Measurements from ENCODE around the gene SORD. TPM values are rescaled to one million over a fixed set of nuclear protein-coding genes. Genes with fewer than 3 reads are reported as not detected.
"Not testable (repeated sequence)": the region's sequence is repeated elsewhere in the genome, so short reads cannot be mapped to it uniquely, and the experiment has no call there.

The SORD gene
- total RNA-seq, 1 donor from 2014 or later = 36.7 TPM

GRCh38 chr15:45048449-45048793 is 25.4 kb downstream of the SORD start:
- H3K4me1 ChIP-seq; H3K27me3 Mint-ChIP-seq (ENCODE audit: insufficient read depth, low read depth); H3K4me1 Mint-ChIP-seq; H3F3A ChIP-seq (ENCODE audit: low read depth); H3K4me2 ChIP-seq; H4K20me1 ChIP-seq (ENCODE audit: low read depth); DNase-seq (ENCODE audit: low spot score); H3K79me2 ChIP-seq (ENCODE audit: low read depth); H3K9ac ChIP-seq; H3K4me3 ChIP-seq; H2AFZ ChIP-seq (replicated peaks); H3K27me3 ChIP-seq; H3K27ac ChIP-seq; H3K27ac Mint-ChIP-seq; H3K4me3 Mint-ChIP-seq: not testable (repeated sequence)
- H3K9me3 ChIP-seq (ENCODE audit: low read depth) = peaks cover 13% of the 10 kb centered on the region
- Mint-ChIP-seq H3K36me3 (peaks cover 48% of the 10 kb centered on the region), H3K9me3 (peaks cover 26% of the 10 kb centered on the region)
- H3K36me3 ChIP-seq = peaks cover 23% of the 10 kb centered on the region

DNA sequence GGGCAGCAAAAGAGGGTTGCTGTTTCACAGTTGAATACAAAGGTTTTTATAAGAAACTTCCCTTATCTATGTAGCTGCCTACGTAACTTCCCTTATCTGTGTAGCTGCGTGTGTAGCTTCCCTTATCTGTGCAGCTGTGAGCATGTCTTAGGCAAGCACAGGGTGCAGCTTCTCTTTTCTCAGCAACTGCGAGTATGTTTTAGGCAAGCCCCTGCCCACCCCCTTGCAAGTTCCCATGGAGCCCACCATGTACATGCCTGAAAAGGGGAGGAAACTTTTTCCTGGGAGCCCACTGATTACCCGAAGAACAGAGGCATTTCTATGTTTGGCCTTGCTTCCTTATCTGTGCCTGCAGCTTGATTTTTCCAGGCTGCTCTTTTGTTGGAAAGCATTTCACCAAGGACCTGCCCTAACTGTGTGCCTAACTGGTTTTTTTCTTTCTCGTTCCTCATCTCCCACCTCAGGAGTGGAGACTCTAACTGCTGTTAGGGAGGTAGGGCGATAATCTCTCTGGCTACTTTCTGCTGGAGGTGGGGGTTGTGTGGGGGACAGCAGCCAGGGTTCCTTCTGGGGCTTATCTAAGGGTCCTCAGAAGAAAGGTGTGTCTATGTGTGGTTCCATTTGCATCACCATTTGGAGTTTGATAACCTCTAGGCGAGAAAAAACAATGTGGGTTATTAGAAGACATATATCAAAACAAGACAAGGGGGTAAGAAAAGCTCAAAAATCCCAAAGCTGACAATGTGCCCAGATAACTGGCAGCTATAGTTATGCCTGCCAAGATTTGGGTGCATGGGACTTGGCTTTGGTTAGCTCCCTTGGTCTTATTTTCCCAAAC is 26.0 kb downstream of the SORD start:
- no peak overlapping the region for H3K27ac Mint-ChIP-seq
- Histone ChIP-seq H3K9me3 (ENCODE audit: low read depth) (peaks cover 13% of the 10 kb centered on the region), H3K4me2 (no peak overlapping the region), H3F3A (ENCODE audit: low read depth) (no peaks in the 10 kb centered on the region), H3K4me3 (no peak overlapping the region), H4K20me1 (ENCODE audit: low read depth) (no peaks in the 10 kb centered on the region), H3K27me3 (no peaks in the 10 kb centered on the region), H3K79me2 (ENCODE audit: low read depth) (no peaks in the 10 kb centered on the region), H3K9ac (no peak overlapping the region), H2AFZ (replicated peaks) (no peak overlapping the region), H3K36me3 (peaks cover 23% of the 10 kb centered on the region), H3K4me1 (no peaks in the 10 kb centered on the region), H3K27ac (no peak overlapping the region)
- no peaks in the 10 kb centered on the region for H3K4me1 Mint-ChIP-seq
- TF ChIP-seq EZH2 (IDR thresholded peaks at IDR 0.05) (no peak), EZH2phosphoT487 (IDR thresholded peaks at IDR 0.05) (no peak)
- TF ChIP-seq, protein P1, sequence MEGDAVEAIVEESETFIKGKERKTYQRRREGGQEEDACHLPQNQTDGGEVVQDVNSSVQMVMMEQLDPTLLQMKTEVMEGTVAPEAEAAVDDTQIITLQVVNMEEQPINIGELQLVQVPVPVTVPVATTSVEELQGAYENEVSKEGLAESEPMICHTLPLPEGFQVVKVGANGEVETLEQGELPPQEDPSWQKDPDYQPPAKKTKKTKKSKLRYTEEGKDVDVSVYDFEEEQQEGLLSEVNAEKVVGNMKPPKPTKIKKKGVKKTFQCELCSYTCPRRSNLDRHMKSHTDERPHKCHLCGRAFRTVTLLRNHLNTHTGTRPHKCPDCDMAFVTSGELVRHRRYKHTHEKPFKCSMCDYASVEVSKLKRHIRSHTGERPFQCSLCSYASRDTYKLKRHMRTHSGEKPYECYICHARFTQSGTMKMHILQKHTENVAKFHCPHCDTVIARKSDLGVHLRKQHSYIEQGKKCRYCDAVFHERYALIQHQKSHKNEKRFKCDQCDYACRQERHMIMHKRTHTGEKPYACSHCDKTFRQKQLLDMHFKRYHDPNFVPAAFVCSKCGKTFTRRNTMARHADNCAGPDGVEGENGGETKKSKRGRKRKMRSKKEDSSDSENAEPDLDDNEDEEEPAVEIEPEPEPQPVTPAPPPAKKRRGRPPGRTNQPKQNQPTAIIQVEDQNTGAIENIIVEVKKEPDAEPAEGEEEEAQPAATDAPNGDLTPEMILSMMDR (IDR thresholded peaks at IDR 0.05) = no peak
- no peak for DNase-seq (ENCODE audit: low spot score)
- H3K36me3 Mint-ChIP-seq = peaks cover 48% of the 10 kb centered on the region
- H3K4me3 Mint-ChIP-seq = no peak overlapping the region
- peaks cover 26% of the 10 kb centered on the region for H3K9me3 Mint-ChIP-seq
- H3K27me3 Mint-ChIP-seq (ENCODE audit: insufficient read depth, low read depth) = no peaks in the 10 kb centered on the region

GRCh38 chr15:45050587-45050986 is 27.6 kb downstream of the SORD start:
- H3K9ac ChIP-seq = no peak overlapping the region
- H3K27me3 ChIP-seq = no peaks in the 10 kb centered on the region
- H3K9me3 Mint-ChIP-seq = peaks cover 29% of the 10 kb centered on the region
- H3K36me3 ChIP-seq = peaks cover 23% of the 10 kb centered on the region
- H3K27ac ChIP-seq = no peak overlapping the region
- H3K4me3 Mint-ChIP-seq = no peak overlapping the region
- no peaks in the 10 kb centered on the region for H3K4me1 Mint-ChIP-seq
- no peaks in the 10 kb centered on the region for H3K27me3 Mint-ChIP-seq (ENCODE audit: insufficient read depth, low read depth)
- H3K27ac Mint-ChIP-seq = no peak overlapping the region
- TF ChIP-seq, protein P1 (IDR thresholded peaks at IDR 0.05) = no peak
- TF ChIP-seq EZH2phosphoT487 (IDR thresholded peaks at IDR 0.05) (no peak), EZH2 (IDR thresholded peaks at IDR 0.05) (no peak)
- DNase-seq (ENCODE audit: low spot score) = no peak
- no peaks in the 10 kb centered on the region for H4K20me1 ChIP-seq (ENCODE audit: low read depth)
- H3K36me3 Mint-ChIP-seq = peaks cover 50% of the 10 kb centered on the region
- H3F3A ChIP-seq (ENCODE audit: low read depth) = no peaks in the 10 kb centered on the region
- no peaks in the 10 kb centered on the region for H3K4me1 ChIP-seq
- H3K4me2 ChIP-seq = no peak overlapping the region
- no peak overlapping the region for H2AFZ ChIP-seq (replicated peaks)
- peaks cover 13% of the 10 kb centered on the region for H3K9me3 ChIP-seq (ENCODE audit: low read depth)
- H3K79me2 ChIP-seq (ENCODE audit: low read depth) = no peaks in the 10 kb centered on the region
- H3K4me3 ChIP-seq = no peak overlapping the region

DNA sequence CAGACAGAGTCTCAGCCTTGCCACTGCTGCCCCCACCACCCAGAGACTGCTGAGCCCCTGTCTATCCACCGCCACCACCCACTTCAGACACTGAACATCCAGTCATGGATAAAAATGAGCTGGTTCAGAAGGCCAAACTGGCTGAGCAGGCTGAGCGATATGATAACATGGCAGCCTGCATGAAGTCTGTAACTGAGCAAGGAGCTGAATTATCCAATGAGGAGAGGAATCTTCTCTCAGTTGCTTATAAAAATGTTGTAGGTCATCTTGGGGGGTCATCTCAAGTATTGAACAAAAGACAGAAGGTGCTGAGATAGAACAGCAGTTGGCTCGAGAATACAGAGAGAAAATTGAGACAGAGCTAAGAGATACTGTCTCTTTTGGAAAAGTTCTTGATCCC is 29.7 kb downstream of the SORD start:
- not testable (repeated sequence) for H3K9ac ChIP-seq; H3K4me3 ChIP-seq; H3K4me1 ChIP-seq; H3K79me2 ChIP-seq (ENCODE audit: low read depth); H2AFZ ChIP-seq (replicated peaks); DNase-seq (ENCODE audit: low spot score); H3K4me3 Mint-ChIP-seq; H3K4me1 Mint-ChIP-seq; H3F3A ChIP-seq (ENCODE audit: low read depth); H4K20me1 ChIP-seq (ENCODE audit: low read depth); H3K27me3 Mint-ChIP-seq (ENCODE audit: insufficient read depth, low read depth); H3K27ac Mint-ChIP-seq; H3K4me2 ChIP-seq; H3K27ac ChIP-seq; H3K27me3 ChIP-seq
- Mint-ChIP-seq H3K9me3 (peaks cover 29% of the 10 kb centered on the region), H3K36me3 (peaks cover 57% of the 10 kb centered on the region)
- Histone ChIP-seq H3K36me3 (peaks cover 23% of the 10 kb centered on the region), H3K9me3 (ENCODE audit: low read depth) (peaks cover 13% of the 10 kb centered on the region)

GRCh38 chr15:45058690-45059675 is 36.0 kb downstream of the SORD start:
- not testable (repeated sequence) for H3K27ac ChIP-seq; H3K36me3 ChIP-seq; H3F3A ChIP-seq (ENCODE audit: low read depth); H3K9me3 ChIP-seq (ENCODE audit: low read depth); H3K27me3 Mint-ChIP-seq (ENCODE audit: insufficient read depth, low read depth); H2AFZ ChIP-seq (replicated peaks); H3K9ac ChIP-seq; H3K4me2 ChIP-seq; H4K20me1 ChIP-seq (ENCODE audit: low read depth); DNase-seq (ENCODE audit: low spot score); H3K4me3 Mint-ChIP-seq; H3K4me1 Mint-ChIP-seq; H3K27me3 ChIP-seq; H3K27ac Mint-ChIP-seq; H3K4me3 ChIP-seq; H3K4me1 ChIP-seq; H3K79me2 ChIP-seq (ENCODE audit: low read depth)
- Mint-ChIP-seq H3K9me3 (peaks cover 11% of the 10 kb centered on the region), H3K36me3 (peaks cover 29% of the 10 kb centered on the region)

DNA sequence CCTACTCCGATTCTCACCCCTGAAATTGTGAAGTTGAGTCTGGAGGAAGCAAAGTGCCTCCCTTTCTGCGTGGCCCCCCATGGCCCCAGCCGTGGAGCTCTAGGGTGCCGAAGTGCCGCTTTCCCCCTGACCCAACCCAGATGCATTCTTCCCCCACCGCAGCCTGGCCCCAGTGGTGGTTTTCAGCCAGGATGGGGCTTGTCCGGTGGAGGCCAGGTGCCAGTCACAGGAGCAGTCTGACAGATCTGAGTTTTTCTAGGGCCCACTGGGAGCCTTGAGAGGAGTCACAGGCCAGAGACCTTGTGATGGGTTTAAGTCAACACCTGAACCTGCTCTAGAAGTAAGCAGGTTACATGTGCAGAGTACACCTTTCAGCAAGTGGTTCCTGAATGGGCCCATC is 39.3 kb downstream of the SORD start:
- H3K27me3 Mint-ChIP-seq (ENCODE audit: insufficient read depth, low read depth); DNase-seq (ENCODE audit: low spot score): not testable (repeated sequence)

More for the DNA sequence above, 39.3 kb downstream of the SORD start:
- H3K4me1 ChIP-seq; H2AFZ ChIP-seq (replicated peaks); H3K4me3 Mint-ChIP-seq; H3K4me2 ChIP-seq; H3K9me3 Mint-ChIP-seq; H3K4me1 Mint-ChIP-seq; H4K20me1 ChIP-seq (ENCODE audit: low read depth); H3K36me3 ChIP-seq; H3K27me3 ChIP-seq; H3K4me3 ChIP-seq; H3K27ac ChIP-seq; H3K79me2 ChIP-seq (ENCODE audit: low read depth); H3K9ac ChIP-seq; H3K9me3 ChIP-seq (ENCODE audit: low read depth); H3F3A ChIP-seq (ENCODE audit: low read depth); H3K27ac Mint-ChIP-seq: not testable (repeated sequence)
- peaks cover 19% of the 10 kb centered on the region for H3K36me3 Mint-ChIP-seq
